B cell (primary cell): ENCODE measurements around the gene ABLIM1. TPM values are rescaled to one million over a fixed set of nuclear protein-coding genes. Genes with fewer than 3 reads are reported as not detected.

ENCODE experiments used
- ATAC-seq: fragments of 200-7000 bp; cut with Tn5 transposase; one replicate; pipeline ENCODE4 v1.10.0; 2021; ENCODE audit warnings: low read depth, mild to moderate bottlenecking, moderate number of reproducible peaks, moderate library complexity
- CTCF ChIA-PET: fragments of 350-600 bp; sonication (Branson Sonifier 250); formaldehyde crosslinking; loops from one replicate; lab custom pipeline; 2021; ENCODE audit warnings: antibody characterized with exemption, inconsistent platforms; lab: Charles Lee
- POLR2A ChIA-PET: fragments of 350-600 bp; sonication (Branson Sonifier 250); formaldehyde crosslinking; loops from one replicate; lab custom pipeline; 2021; ENCODE audit warnings: antibody characterized with exemption; lab: Charles Lee
- DNase-seq: peaks from one replicate; pipeline ENCODE4 v3.0.0; 2013
- H2AFZ ChIP-seq: 2 replicates; pipeline ENCODE4 v1.6.1; 2012; ENCODE audit warnings: mild to moderate bottlenecking, low read depth, low read length; ENCODE audit not compliant: insufficient read depth, poor library complexity, severe bottlenecking
- H3K27ac ChIP-seq, 2 donors: 1 replicate in 1 of 2; 2 replicates in 1 of 2; pipeline ENCODE4 v1.5.1; 2012 to 2013; ENCODE audit warnings: low read length in 2 of 2, mild to moderate bottlenecking in 2 of 2, moderate library complexity in 1 of 2
- H3K27me3 ChIP-seq, 4 experiments: fragments of 200-600 bp in 1 of 4; sonication (generic) in 1 of 4; replicated peaks in 1 of 4; 1 replicate in 2 of 4; 2 replicates in 2 of 4; pipeline versions ENCODE4 v1.6.1 to v1.7.0; 2013 to 2016; ENCODE audit warnings: low read length in 3 of 4, mild to moderate bottlenecking in 2 of 4, mixed read lengths in 1 of 4, moderate library complexity in 1 of 4; ENCODE audit not compliant: insufficient read depth in 4 of 4, control insufficient read depth in 3 of 4; ENCODE audit errors: control extremely low read depth in 1 of 4
- H3K36me3 ChIP-seq, 2 experiments: replicated peaks in 1 of 2; 1 replicate in 1 of 2; 2 replicates in 1 of 2; pipeline versions ENCODE4 v1.6.1 to v1.7.1; 2013; ENCODE audit warnings: low read length in 1 of 2; ENCODE audit not compliant: insufficient read depth in 2 of 2, control insufficient read depth in 1 of 2; ENCODE audit errors: control extremely low read depth in 1 of 2, extremely low read depth in 1 of 2
- H3K4me1 ChIP-seq, 2 donors: fragments of 200-600 bp in 1 of 2; sonication (generic) in 1 of 2; 1 replicate in 1 of 2; 2 replicates in 1 of 2; pipeline versions ENCODE4 v1.5.1 to v1.6.1; 2013 to 2017; ENCODE audit warnings: low read length in 2 of 2; ENCODE audit not compliant: control insufficient read depth in 2 of 2, insufficient read depth in 2 of 2
- H3K4me2 ChIP-seq: replicated peaks from 2 replicates; pipeline ENCODE3; 2012; ENCODE audit warnings: mild to moderate bottlenecking, low read depth, low read length; ENCODE audit not compliant: poor library complexity, severe bottlenecking
- H3K4me3 ChIP-seq, 5 experiments: fragments of 200-600 bp in 1 of 5; sonication (generic) in 1 of 5; 1 replicate in 3 of 5; 2 replicates in 2 of 5; pipeline versions ENCODE4 v1.5.1 to v1.7.0; 2011 to 2016; ENCODE audit warnings: low read length in 4 of 5, mild to moderate bottlenecking in 4 of 5, low read depth in 2 of 5, control low read depth in 1 of 5, moderate library complexity in 1 of 5; ENCODE audit not compliant: insufficient read depth in 1 of 5; ENCODE audit errors: control extremely low read depth in 1 of 5, extremely low read depth in 1 of 5
- H3K79me2 ChIP-seq: fragments of 200-600 bp; sonication (generic); one replicate; pipeline ENCODE4 v1.6.0; 2016; ENCODE audit warnings: low read length; ENCODE audit not compliant: control insufficient read depth, insufficient read depth
- H3K9ac ChIP-seq: fragments of 200-600 bp; sonication (generic); 2 replicates; pipeline ENCODE4 v1.6.1; 2017; ENCODE audit warnings: mild to moderate bottlenecking, low read length, moderate library complexity
- H3K9me3 ChIP-seq, 3 donors: one replicate each; pipeline versions ENCODE4 v1.6.1 to v1.7.1; 2013; ENCODE audit warnings: low read length in 2 of 3; ENCODE audit not compliant: control insufficient read depth in 2 of 3, insufficient read depth in 1 of 3; ENCODE audit errors: control extremely low read depth in 1 of 3
- H4K20me1 ChIP-seq: 2 replicates; pipeline ENCODE4 v1.6.0; 2012; ENCODE audit warnings: mild to moderate bottlenecking, low read length; ENCODE audit not compliant: insufficient read depth, control insufficient read depth, poor library complexity, severe bottlenecking
- H3K27ac Mint-ChIP-seq: one replicate; pipeline ENCODE4 v1.8.0; 2021; ENCODE audit warnings: mixed read lengths
- H3K27me3 Mint-ChIP-seq: one replicate; pipeline ENCODE4 v1.8.0; 2021; ENCODE audit warnings: mixed read lengths
- H3K4me1 Mint-ChIP-seq: one replicate; pipeline ENCODE4 v1.8.0; 2021; ENCODE audit warnings: mixed read lengths
- H3K4me3 Mint-ChIP-seq: one replicate; pipeline ENCODE4 v1.8.0; 2021; ENCODE audit warnings: mixed read lengths
- H3K9me3 Mint-ChIP-seq: one replicate; pipeline ENCODE4 v1.8.0; 2022; ENCODE audit warnings: mixed read lengths; ENCODE audit not compliant: insufficient read depth
- CTCF ChIP-seq: fragments of 200-600 bp; IDR thresholded peaks from one replicate; pipeline ENCODE4 v1.8.0; 2022; ENCODE audit warnings: antibody characterized with exemption, mild to moderate bottlenecking
- EZH2 ChIP-seq: IDR thresholded peaks from 2 replicates; pipeline ENCODE4 v1.6.1; 2012; ENCODE audit warnings: borderline replicate concordance, low read depth, mild to moderate bottlenecking, moderate library complexity, low read length; ENCODE audit not compliant: insufficient read depth, poor library complexity, severe bottlenecking
- WGBS: methylation state at CpG from one replicate; pipeline ENCODE4 v1.1.5; 2013; ENCODE audit warnings: missing lambda C conversion rate; ENCODE audit not compliant: insufficient coverage; 5-methylcytosine and 5-hydroxymethylcytosine counted together
- intact Hi-C: fragments of 100-400 bp; cut with micrococcal nuclease; formaldehyde crosslinking; loops from one replicate; pipeline ENCODE4 v1.10.0; 2022
- polyA plus RNA-seq: library from polyadenylated mRNA; depleted of rRNA; stranded (reverse); fragments of >200 nt; gene quantifications from 2 replicates; pipeline ENCODE4 v1.2.3, GENCODE V29; 2012
- total RNA-seq, 2 donors: library from RNA; stranded (reverse); fragments of 120-200 nt in 1 of 2; gene quantifications; 1 replicate in 1 of 2; 2 replicates in 1 of 2; pipeline versions ENCODE4 v1.2.3 to v1.2.4, GENCODE V29; 2013 to 2022

ABLIM1 gene
- total and polyA plus RNA-seq, 2 donors (not counting 1 experiment from before 2014, with no cell fraction given): 55.6 to 148 TPM

- peaks cover 3 to 66% of the 10 kb centered on the region in 2 experiments for H3K36me3 ChIP-seq
- ATAC-seq: no peak
- CTCF ChIA-PET: interaction anchor here (1.8 kb wide), 1 partner anchor 145 kb away, joined by 5 read pairs; no protein-coding TSS in a partner anchor
These were observed 209.2 kb downstream of the ABLIM1 start for GRCh38 chr10:114448897-114449296.

GRCh38 chr10:114445332-114445731, 212.7 kb downstream of the ABLIM1 start:
- POLR2A ChIA-PET: no interaction called here
- CTCF ChIA-PET: no interaction called here
- H3K9me3 Mint-ChIP-seq: no peaks in the 10 kb centered on the region
- DNase-seq: no peak
- Histone ChIP-seq H3K27ac (no peak overlapping the region), H4K20me1 (no peaks in the 10 kb centered on the region), H3K4me3 (no peak overlapping the region), H3K4me2 (no peak overlapping the region), H3K9me3 (no peaks in the 10 kb centered on the region), H3K36me3 (peaks cover 0 to 65% of the 10 kb centered on the region in 2 experiments), H3K27me3 (no peaks in the 10 kb centered on the region), H2AFZ (no peak overlapping the region), H3K79me2 (no peaks in the 10 kb centered on the region), H3K4me1 (no peaks in the 10 kb centered on the region), H3K9ac (no peak overlapping the region)
- no peak for TF ChIP-seq CTCF
- TF ChIP-seq EZH2: no peak
- no peak for ATAC-seq
- intact Hi-C loops: no loop called here
- H3K4me1 Mint-ChIP-seq: no peaks in the 10 kb centered on the region
- no peak overlapping the region for H3K27ac Mint-ChIP-seq
- no peaks in the 10 kb centered on the region for H3K27me3 Mint-ChIP-seq
- no peak overlapping the region for H3K4me3 Mint-ChIP-seq
- WGBS: 96% methylated on average over 5 of the region's 6 CpGs

More at GRCh38 chr10:114448897-114449296, 209.2 kb downstream of the ABLIM1 start:
- Mint-ChIP-seq H3K27ac (no peak overlapping the region), H3K9me3 (no peaks in the 10 kb centered on the region), H3K4me1 (peaks cover 2% of the 10 kb centered on the region), H3K4me3 (no peak overlapping the region), H3K27me3 (no peaks in the 10 kb centered on the region)
- Histone ChIP-seq H2AFZ (no peak overlapping the region), H3K9ac (no peak overlapping the region), H4K20me1 (peaks cover under 1% of the 10 kb centered on the region), H3K4me2 (no peak overlapping the region), H3K27ac (no peak overlapping the region), H3K4me3 (no peak overlapping the region), H3K4me1 (no peaks in the 10 kb centered on the region), H3K79me2 (no peaks in the 10 kb centered on the region), H3K9me3 (no peaks in the 10 kb centered on the region), H3K27me3 (no peaks in the 10 kb centered on the region)
- no peak for DNase-seq
- intact Hi-C loops: no loop called here
- POLR2A ChIA-PET: no interaction called here
- whole genome bisulfite sequencing: no CpG with 5 or more reads among the region's 2 CpGs
- no peak for TF ChIP-seq CTCF
- no peak for TF ChIP-seq EZH2
